ENCODE results near the gene GABRR1.

The GABRR1 gene

GRCh38 chr6:89254569-89254968 lies 37.4 kb upstream of the GABRR1 start:
- no peak for TF ChIP-seq CTCF (IDR thresholded peaks at IDR 0.05)

GRCh38 chr6:89252907-89253306 lies 35.7 kb upstream of the GABRR1 start:
- TF ChIP-seq CTCF (IDR thresholded peaks at IDR 0.05): no peak

- no peak for TF ChIP-seq CTCF (IDR thresholded peaks at IDR 0.05)
Observed at GRCh38 chr6:89251976-89252375, 34.8 kb upstream of the GABRR1 start.

- no peak for TF ChIP-seq CTCF (IDR thresholded peaks at IDR 0.05)
Observed at GRCh38 chr6:89251170-89251569, 34.0 kb upstream of the GABRR1 start.

GRCh38 chr6:89250239-89250638 lies 33.1 kb upstream of the GABRR1 start:
- TF ChIP-seq CTCF (IDR thresholded peaks at IDR 0.05): no peak

GRCh38 chr6:89244241-89244985 lies 27.3 kb upstream of the GABRR1 start:
- no peak for TF ChIP-seq CTCF (IDR thresholded peaks at IDR 0.05)

- TF ChIP-seq CTCF (IDR thresholded peaks at IDR 0.05): no peak
Observed at GRCh38 chr6:89243331-89243629, 26.1 kb upstream of the GABRR1 start.
